ENCODE results near the gene ADAMTS4.

GRCh38 chr1:161242313-161242712 lies 43.5 kb upstream of the ADAMTS4 start:
- TF ChIP-seq CTCF (conservative IDR thresholded peaks at IDR 0.05; ENCODE audit: low read depth, low read length), result no peak
- no peak for TF ChIP-seq RAD21 (IDR thresholded peaks at IDR 0.05; ENCODE audit: low read length)
- TF ChIP-seq POLR2A (IDR thresholded peaks at IDR 0.05; ENCODE audit: low read depth, low read length), result no peak
- no peak for TF ChIP-seq ELK1 (IDR thresholded peaks at IDR 0.05; ENCODE audit: borderline replicate concordance, low read depth, low read length)
- TF ChIP-seq CHD1 (IDR thresholded peaks at IDR 0.05; ENCODE audit: low read depth, low read length), result no peak
- TF ChIP-seq SMC3 (IDR thresholded peaks at IDR 0.05; ENCODE audit: low read depth, low read length), result no peak
- no peak for TF ChIP-seq FOS (IDR thresholded peaks at IDR 0.05; ENCODE audit: low read depth, low read length)
- TF ChIP-seq MXI1 (IDR thresholded peaks at IDR 0.05; ENCODE audit: borderline replicate concordance, low read depth, low read length), result no peak
- no peak for TF ChIP-seq CEBPB (IDR thresholded peaks at IDR 0.05; ENCODE audit: low read depth, low read length)
- no peak for TF ChIP-seq USF2 (IDR thresholded peaks at IDR 0.05; ENCODE audit: low read depth, low read length)

Data from IMR-90 (cell line).